WTC11 (cell line): Measurements from ENCODE around the gene MTFMT. TPM values are rescaled to one million over a fixed set of nuclear protein-coding genes. Genes with fewer than 3 reads are reported as not detected.
"Not testable (repeated sequence)": the region's sequence is repeated elsewhere in the genome, so short reads cannot be mapped to it uniquely, and the experiment has no call there.

Experiments
- ATAC-seq: fragments of 200-7000 bp; cut with Tn5 transposase; 2 replicates; pipeline ENCODE4 v1.10.0; 2021; ENCODE audit warnings: mild to moderate bottlenecking, moderate library complexity
- CTCF ChIA-PET: fragments of 300-600 bp; sonication (Branson Sonifier 250); formaldehyde crosslinking; loops from one replicate; lab custom pipeline; 2021; ENCODE audit warnings: antibody characterized with exemption; lab: Charles Lee
- POLR2A ChIA-PET: fragments of 350-600 bp; sonication (Branson Sonifier 250); formaldehyde crosslinking; loops from one replicate; lab custom pipeline; 2021; ENCODE audit warnings: antibody characterized with exemption; lab: Charles Lee
- DNase-seq: peaks from one replicate; pipeline ENCODE4 v3.0.0; 2021; ENCODE audit warnings: low spot score
- H3K27ac Mint-ChIP-seq: 2 replicates; pipeline ENCODE4 v1.8.0; 2021; ENCODE audit warnings: mixed read lengths
- H3K27me3 Mint-ChIP-seq: 2 replicates; pipeline ENCODE4 v1.8.0; 2021; ENCODE audit warnings: low read depth, mild to moderate bottlenecking, moderate library complexity, mixed read lengths
- H3K36me3 Mint-ChIP-seq: 2 replicates; pipeline ENCODE4 v1.8.0; 2021; ENCODE audit warnings: mixed read lengths
- H3K4me1 Mint-ChIP-seq: 2 replicates; pipeline ENCODE4 v1.8.0; 2022; ENCODE audit warnings: mixed read lengths
- H3K4me3 Mint-ChIP-seq: 2 replicates; pipeline ENCODE4 v1.8.0; 2021; ENCODE audit warnings: mild to moderate bottlenecking, moderate library complexity, mixed read lengths
- H3K9me3 Mint-ChIP-seq: 2 replicates; pipeline ENCODE4 v1.8.0; 2021; ENCODE audit warnings: mixed read lengths
- ATF3 ChIP-seq: sonication (generic); formaldehyde crosslinking; conservative IDR thresholded peaks from 2 replicates; pipeline ENCODE4 v1.8.1; 2022; ENCODE audit warnings: mild to moderate bottlenecking, missing genetic modification reagents
- ELF4 ChIP-seq: sonication (generic); formaldehyde crosslinking; IDR thresholded peaks from 2 replicates; pipeline ENCODE4 v1.8.1; 2022; ENCODE audit warnings: low read depth, mild to moderate bottlenecking, moderate library complexity, missing genetic modification reagents
- EMX1 ChIP-seq: fragments of 250-450 bp; sonication (Bioruptor Pico); IDR thresholded peaks from 2 replicates; pipeline ENCODE4 v1.8.0; 2021; ENCODE audit warnings: mild to moderate bottlenecking
- GABPB1 ChIP-seq: sonication (generic); formaldehyde crosslinking; IDR thresholded peaks from 2 replicates; pipeline ENCODE4 v1.8.1; 2023; ENCODE audit warnings: mild to moderate bottlenecking, missing genetic modification reagents
- MYBL2 ChIP-seq: sonication (generic); formaldehyde crosslinking; IDR thresholded peaks from 2 replicates; pipeline ENCODE4 v1.8.1; 2023; ENCODE audit warnings: mild to moderate bottlenecking, moderate library complexity, missing genetic modification reagents
- NFYB ChIP-seq: sonication (generic); formaldehyde crosslinking; conservative IDR thresholded peaks from 2 replicates; pipeline ENCODE4 v1.8.0; 2022; ENCODE audit warnings: low read depth, missing genetic modification reagents
- TCF7 ChIP-seq: sonication (generic); formaldehyde crosslinking; IDR thresholded peaks from 2 replicates; pipeline ENCODE4 v1.8.0; 2022; ENCODE audit warnings: mild to moderate bottlenecking, low read depth, missing genetic modification reagents, moderate library complexity
- total RNA-seq: library from RNA; stranded (reverse); gene quantifications from 3 replicates; pipeline ENCODE4 v1.2.3, GENCODE V29; 2021
- TF ChIP-seq, protein P1 (sequence below): fragments of 250-450 bp; sonication (Bioruptor Pico); IDR thresholded peaks from 2 replicates; pipeline ENCODE4 v1.9.0; 2021; ENCODE audit warnings: mild to moderate bottlenecking, borderline replicate concordance
- TF ChIP-seq, protein P2 (sequence below): sonication (generic); formaldehyde crosslinking; IDR thresholded peaks from 2 replicates; pipeline ENCODE4 v1.8.0; 2022; ENCODE audit warnings: missing genetic modification reagents

Gene MTFMT
- total RNA-seq, 1 experiment from 2014 or later: 26.7 TPM

- TF ChIP-seq GABPB1 (CRISPR knock-in tag) (no peak), NFYB (no peak), ATF3 (no peak), TCF7 (CRISPR knock-in tag) (no peak), EMX1 (CRISPR knock-in tag) (no peak), ELF4 (CRISPR knock-in tag) (no peak)
- TF ChIP-seq, protein P1, sequence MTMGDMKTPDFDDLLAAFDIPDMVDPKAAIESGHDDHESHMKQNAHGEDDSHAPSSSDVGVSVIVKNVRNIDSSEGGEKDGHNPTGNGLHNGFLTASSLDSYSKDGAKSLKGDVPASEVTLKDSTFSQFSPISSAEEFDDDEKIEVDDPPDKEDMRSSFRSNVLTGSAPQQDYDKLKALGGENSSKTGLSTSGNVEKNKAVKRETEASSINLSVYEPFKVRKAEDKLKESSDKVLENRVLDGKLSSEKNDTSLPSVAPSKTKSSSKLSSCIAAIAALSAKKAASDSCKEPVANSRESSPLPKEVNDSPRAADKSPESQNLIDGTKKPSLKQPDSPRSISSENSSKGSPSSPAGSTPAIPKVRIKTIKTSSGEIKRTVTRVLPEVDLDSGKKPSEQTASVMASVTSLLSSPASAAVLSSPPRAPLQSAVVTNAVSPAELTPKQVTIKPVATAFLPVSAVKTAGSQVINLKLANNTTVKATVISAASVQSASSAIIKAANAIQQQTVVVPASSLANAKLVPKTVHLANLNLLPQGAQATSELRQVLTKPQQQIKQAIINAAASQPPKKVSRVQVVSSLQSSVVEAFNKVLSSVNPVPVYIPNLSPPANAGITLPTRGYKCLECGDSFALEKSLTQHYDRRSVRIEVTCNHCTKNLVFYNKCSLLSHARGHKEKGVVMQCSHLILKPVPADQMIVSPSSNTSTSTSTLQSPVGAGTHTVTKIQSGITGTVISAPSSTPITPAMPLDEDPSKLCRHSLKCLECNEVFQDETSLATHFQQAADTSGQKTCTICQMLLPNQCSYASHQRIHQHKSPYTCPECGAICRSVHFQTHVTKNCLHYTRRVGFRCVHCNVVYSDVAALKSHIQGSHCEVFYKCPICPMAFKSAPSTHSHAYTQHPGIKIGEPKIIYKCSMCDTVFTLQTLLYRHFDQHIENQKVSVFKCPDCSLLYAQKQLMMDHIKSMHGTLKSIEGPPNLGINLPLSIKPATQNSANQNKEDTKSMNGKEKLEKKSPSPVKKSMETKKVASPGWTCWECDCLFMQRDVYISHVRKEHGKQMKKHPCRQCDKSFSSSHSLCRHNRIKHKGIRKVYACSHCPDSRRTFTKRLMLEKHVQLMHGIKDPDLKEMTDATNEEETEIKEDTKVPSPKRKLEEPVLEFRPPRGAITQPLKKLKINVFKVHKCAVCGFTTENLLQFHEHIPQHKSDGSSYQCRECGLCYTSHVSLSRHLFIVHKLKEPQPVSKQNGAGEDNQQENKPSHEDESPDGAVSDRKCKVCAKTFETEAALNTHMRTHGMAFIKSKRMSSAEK (CRISPR knock-in tag): no peak
- TF ChIP-seq, protein P2, sequence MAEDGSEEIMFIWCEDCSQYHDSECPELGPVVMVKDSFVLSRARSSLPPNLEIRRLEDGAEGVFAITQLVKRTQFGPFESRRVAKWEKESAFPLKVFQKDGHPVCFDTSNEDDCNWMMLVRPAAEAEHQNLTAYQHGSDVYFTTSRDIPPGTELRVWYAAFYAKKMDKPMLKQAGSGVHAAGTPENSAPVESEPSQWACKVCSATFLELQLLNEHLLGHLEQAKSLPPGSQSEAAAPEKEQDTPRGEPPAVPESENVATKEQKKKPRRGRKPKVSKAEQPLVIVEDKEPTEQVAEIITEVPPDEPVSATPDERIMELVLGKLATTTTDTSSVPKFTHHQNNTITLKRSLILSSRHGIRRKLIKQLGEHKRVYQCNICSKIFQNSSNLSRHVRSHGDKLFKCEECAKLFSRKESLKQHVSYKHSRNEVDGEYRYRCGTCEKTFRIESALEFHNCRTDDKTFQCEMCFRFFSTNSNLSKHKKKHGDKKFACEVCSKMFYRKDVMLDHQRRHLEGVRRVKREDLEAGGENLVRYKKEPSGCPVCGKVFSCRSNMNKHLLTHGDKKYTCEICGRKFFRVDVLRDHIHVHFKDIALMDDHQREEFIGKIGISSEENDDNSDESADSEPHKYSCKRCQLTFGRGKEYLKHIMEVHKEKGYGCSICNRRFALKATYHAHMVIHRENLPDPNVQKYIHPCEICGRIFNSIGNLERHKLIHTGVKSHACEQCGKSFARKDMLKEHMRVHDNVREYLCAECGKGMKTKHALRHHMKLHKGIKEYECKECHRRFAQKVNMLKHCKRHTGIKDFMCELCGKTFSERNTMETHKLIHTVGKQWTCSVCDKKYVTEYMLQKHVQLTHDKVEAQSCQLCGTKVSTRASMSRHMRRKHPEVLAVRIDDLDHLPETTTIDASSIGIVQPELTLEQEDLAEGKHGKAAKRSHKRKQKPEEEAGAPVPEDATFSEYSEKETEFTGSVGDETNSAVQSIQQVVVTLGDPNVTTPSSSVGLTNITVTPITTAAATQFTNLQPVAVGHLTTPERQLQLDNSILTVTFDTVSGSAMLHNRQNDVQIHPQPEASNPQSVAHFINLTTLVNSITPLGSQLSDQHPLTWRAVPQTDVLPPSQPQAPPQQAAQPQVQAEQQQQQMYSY (CRISPR knock-in tag): no peak
Measured at GRCh38 chr15:65048241-65048640, 18.8 kb upstream of the MTFMT start (continued).

- CTCF ChIA-PET: interaction anchor here (0.6 to 4.9 kb wide), 4 partner anchors 10 to 57 kb away, joined by 4 to 34 read pairs (median 11); no protein-coding TSS in a partner anchor
- POLR2A ChIA-PET: interaction anchor here (0.7 kb wide), 1 partner anchor 23 kb away, joined by 9 read pairs; no protein-coding TSS in a partner anchor
Measured at GRCh38 chr15:65044724-65045481, 15.5 kb upstream of the MTFMT start, which contains the start of gene SLC51B. SLC51B (plus strand) TSS chr15:65045387; CDS start chr15:65050005, 4,618 bp downstream.

GRCh38 chr15:65044218-65044617, 14.8 kb upstream of the MTFMT start:
- H3K4me3 Mint-ChIP-seq: not testable (repeated sequence)

More at GRCh38 chr15:65044724-65045481, 15.5 kb upstream of the MTFMT start, which contains the start of gene SLC51B:
- peak; percentile 71 for TF ChIP-seq GABPB1 (CRISPR knock-in tag)
- TF ChIP-seq MYBL2 (CRISPR knock-in tag): no peak
- TF ChIP-seq, all 79 proteins: peak for 1
- ATAC-seq (no peak; the same call in 1 of the 2 replicates), DNase-seq (no peak)
- no peak within 1 kb of the TSS for H3K4me3 Mint-ChIP-seq
- peaks cover 10% of the 10 kb centered on the region; the same call in 1 of the 2 replicates for H3K4me1 Mint-ChIP-seq
- H3K9me3 Mint-ChIP-seq: no peaks in the 10 kb centered on the region
- H3K27me3 Mint-ChIP-seq: peaks cover 4% of the 10 kb centered on the region; the same call in 1 of the 2 replicates
- no peaks in the 10 kb centered on the region for H3K36me3 Mint-ChIP-seq
- H3K27ac Mint-ChIP-seq: no peak within 1 kb of the TSS

More at GRCh38 chr15:65044218-65044617, 14.8 kb upstream of the MTFMT start:
- not testable (repeated sequence) for ATAC-seq, H3K36me3 Mint-ChIP-seq, H3K4me1 Mint-ChIP-seq, H3K27me3 Mint-ChIP-seq, DNase-seq, H3K9me3 Mint-ChIP-seq, H3K27ac Mint-ChIP-seq
- POLR2A ChIA-PET: interaction anchor here (0.6 to 0.7 kb wide), 2 partner anchors 24 to 102 kb away, joined by 3 to 9 read pairs; no protein-coding TSS in a partner anchor
- CTCF ChIA-PET: interaction anchor here (0.6 to 4.9 kb wide), 4 partner anchors 10 to 58 kb away, joined by 4 to 34 read pairs (median 11); no protein-coding TSS in a partner anchor
